SU-DHL-6 (cell line): ENCODE data around the gene TNS4.

Experiments
- H2AFZ ChIP-seq: fragments of 200-600 bp; sonication (generic); 2 replicates; pipeline ENCODE4 v1.6.1; 2014; ENCODE audit warnings: low read depth, mild to moderate bottlenecking, moderate library complexity, mixed read lengths, antibody characterized with exemption, low read length; ENCODE audit not compliant: severe bottlenecking
- H3F3A ChIP-seq: fragments of 200-600 bp; shearing (Covaris generic); 2 replicates; pipeline ENCODE4 v1.6.0; 2016; ENCODE audit warnings: antibody characterized with exemption, mild to moderate bottlenecking; ENCODE audit not compliant: insufficient read depth
- H3K27ac ChIP-seq: fragments of 200-600 bp; sonication (generic); 2 replicates; pipeline ENCODE4 v1.5.1; 2016; ENCODE audit warnings: low read depth, mild to moderate bottlenecking, low read length, moderate library complexity, mixed read lengths
- H3K27me3 ChIP-seq: fragments of 200-600 bp; sonication (generic), shearing (Covaris generic); 2 replicates; pipeline ENCODE4 v1.6.0; 2014; ENCODE audit warnings: mild to moderate bottlenecking, low read length
- H3K36me3 ChIP-seq: fragments of 200-600 bp; sonication (generic); 2 replicates; pipeline ENCODE4 v1.6.1; 2014; ENCODE audit warnings: mild to moderate bottlenecking, low read length, mixed read lengths
- H3K4me2 ChIP-seq: fragments of 300-600, 200-600 bp; shearing (Covaris generic), sonication (generic); 2 replicates; pipeline ENCODE4 v1.6.0; 2014; ENCODE audit warnings: low read length, low read depth, mild to moderate bottlenecking; ENCODE audit not compliant: poor library complexity, severe bottlenecking
- H3K4me3 ChIP-seq: fragments of 200-600 bp; sonication (generic); 2 replicates; pipeline ENCODE4 v1.5.1; 2014; ENCODE audit warnings: antibody characterized with exemption, low read length, mild to moderate bottlenecking, mixed read lengths; ENCODE audit not compliant: insufficient read depth, poor library complexity, severe bottlenecking
- H3K79me2 ChIP-seq: fragments of 200-600 bp; sonication (generic); 2 replicates; pipeline ENCODE4 v1.6.1; 2014; ENCODE audit warnings: mild to moderate bottlenecking, low read length, moderate library complexity; ENCODE audit not compliant: insufficient read depth
- H3K9ac ChIP-seq: fragments of 200-600 bp; sonication (generic); 2 replicates; pipeline ENCODE4 v1.7.0; 2014; ENCODE audit warnings: mild to moderate bottlenecking, low read length
- H3K9me2 ChIP-seq: fragments of 200-600 bp; sonication (generic); replicated peaks from 2 replicates; pipeline ENCODE4 v1.6.1; 2014; ENCODE audit warnings: low read length; ENCODE audit not compliant: insufficient read depth
- H3K9me3 ChIP-seq: fragments of 200-600 bp; sonication (generic); 2 replicates; pipeline ENCODE4 v1.6.1; 2014; ENCODE audit warnings: low read length, mixed read lengths; ENCODE audit not compliant: insufficient read depth
- H4K20me1 ChIP-seq: fragments of 200-600 bp; sonication (generic); 2 replicates; pipeline ENCODE4 v1.6.1; 2014; ENCODE audit warnings: low read depth, mild to moderate bottlenecking, antibody characterized with exemption, low read length, moderate library complexity, mixed read lengths
- EZH2phosphoT487 ChIP-seq: fragments of 200-600 bp; sonication (generic), shearing (Covaris generic); conservative IDR thresholded peaks from 2 replicates; pipeline ENCODE4 v1.6.1; 2018; ENCODE audit warnings: mild to moderate bottlenecking, antibody characterized with exemption, low read length, moderate library complexity, mixed read lengths
- TF ChIP-seq, protein P1 (sequence below): fragments of 200-600 bp; sonication (generic); IDR thresholded peaks from one replicate; pipeline ENCODE4 v1.5.1; 2017; ENCODE audit warnings: antibody characterized with exemption, mild to moderate bottlenecking, low read length, moderate library complexity; ENCODE audit not compliant: insufficient read depth, poor library complexity, severe bottlenecking

Gene TNS4

DNA sequence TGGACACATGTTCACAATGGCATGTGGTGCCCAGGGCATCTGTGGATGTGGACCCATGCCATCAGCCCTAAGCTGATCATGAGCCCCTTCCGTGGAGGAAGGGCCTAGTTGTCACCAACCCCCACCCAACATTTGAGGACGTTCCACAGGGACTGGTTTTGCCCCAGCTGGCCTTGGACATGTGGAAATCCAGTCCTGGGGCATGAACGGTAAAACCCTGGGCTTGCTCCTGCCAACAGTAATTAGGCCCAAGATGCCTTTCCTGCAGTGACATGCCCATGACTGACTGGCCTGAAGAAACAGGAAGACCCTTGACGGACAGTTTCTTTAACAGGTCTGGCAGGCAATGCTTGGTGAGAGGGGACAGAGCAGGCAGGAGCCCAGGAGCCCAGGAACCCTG lies 7.7 kb downstream of the TNS4 start:
- Histone ChIP-seq H3K27me3 (no peaks in the 10 kb centered on the region), H3K9me2 (no peaks in the 10 kb centered on the region), H3K4me3 (no peak overlapping the region), H3K4me2 (no peak overlapping the region), H3K27ac (no peak overlapping the region), H4K20me1 (no peaks in the 10 kb centered on the region), H3K9ac (no peak overlapping the region), H3K9me3 (no peaks in the 10 kb centered on the region), H3F3A (no peaks in the 10 kb centered on the region), H2AFZ (no peak overlapping the region), H3K79me2 (no peaks in the 10 kb centered on the region), H3K36me3 (no peaks in the 10 kb centered on the region)
- no peak for TF ChIP-seq EZH2phosphoT487
- TF ChIP-seq, protein P1, sequence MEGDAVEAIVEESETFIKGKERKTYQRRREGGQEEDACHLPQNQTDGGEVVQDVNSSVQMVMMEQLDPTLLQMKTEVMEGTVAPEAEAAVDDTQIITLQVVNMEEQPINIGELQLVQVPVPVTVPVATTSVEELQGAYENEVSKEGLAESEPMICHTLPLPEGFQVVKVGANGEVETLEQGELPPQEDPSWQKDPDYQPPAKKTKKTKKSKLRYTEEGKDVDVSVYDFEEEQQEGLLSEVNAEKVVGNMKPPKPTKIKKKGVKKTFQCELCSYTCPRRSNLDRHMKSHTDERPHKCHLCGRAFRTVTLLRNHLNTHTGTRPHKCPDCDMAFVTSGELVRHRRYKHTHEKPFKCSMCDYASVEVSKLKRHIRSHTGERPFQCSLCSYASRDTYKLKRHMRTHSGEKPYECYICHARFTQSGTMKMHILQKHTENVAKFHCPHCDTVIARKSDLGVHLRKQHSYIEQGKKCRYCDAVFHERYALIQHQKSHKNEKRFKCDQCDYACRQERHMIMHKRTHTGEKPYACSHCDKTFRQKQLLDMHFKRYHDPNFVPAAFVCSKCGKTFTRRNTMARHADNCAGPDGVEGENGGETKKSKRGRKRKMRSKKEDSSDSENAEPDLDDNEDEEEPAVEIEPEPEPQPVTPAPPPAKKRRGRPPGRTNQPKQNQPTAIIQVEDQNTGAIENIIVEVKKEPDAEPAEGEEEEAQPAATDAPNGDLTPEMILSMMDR: no peak

DNA sequence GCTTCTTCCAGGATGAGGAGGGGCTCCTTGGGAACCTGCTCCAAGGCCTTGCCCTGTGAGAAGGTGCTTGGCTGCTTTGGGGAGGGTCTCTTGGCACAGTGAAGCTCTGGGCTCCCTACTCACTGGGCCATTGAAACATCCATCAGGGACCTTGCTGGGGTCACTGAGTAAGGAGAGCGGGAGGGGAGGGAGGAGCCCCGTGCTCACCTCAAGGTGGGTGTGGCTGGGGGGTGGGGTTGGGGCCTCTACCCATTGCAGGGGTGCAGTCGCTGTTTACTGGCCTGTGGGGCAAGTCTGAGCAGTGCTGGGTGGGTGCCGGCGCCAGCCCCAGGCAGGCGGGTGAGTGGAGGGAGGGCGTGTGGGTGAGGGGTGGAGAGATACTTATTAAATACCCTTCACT lies 9.9 kb downstream of the TNS4 start:
- Histone ChIP-seq H4K20me1 (no peaks in the 10 kb centered on the region), H3K36me3 (no peaks in the 10 kb centered on the region), H3K79me2 (no peaks in the 10 kb centered on the region), H3F3A (no peaks in the 10 kb centered on the region), H3K27me3 (no peaks in the 10 kb centered on the region), H3K9ac (no peak overlapping the region), H2AFZ (no peak overlapping the region), H3K4me2 (no peak overlapping the region), H3K27ac (no peak overlapping the region), H3K9me2 (no peaks in the 10 kb centered on the region), H3K9me3 (no peaks in the 10 kb centered on the region), H3K4me3 (no peak overlapping the region)
- TF ChIP-seq, protein P1: no peak
- TF ChIP-seq EZH2phosphoT487: no peak

DNA sequence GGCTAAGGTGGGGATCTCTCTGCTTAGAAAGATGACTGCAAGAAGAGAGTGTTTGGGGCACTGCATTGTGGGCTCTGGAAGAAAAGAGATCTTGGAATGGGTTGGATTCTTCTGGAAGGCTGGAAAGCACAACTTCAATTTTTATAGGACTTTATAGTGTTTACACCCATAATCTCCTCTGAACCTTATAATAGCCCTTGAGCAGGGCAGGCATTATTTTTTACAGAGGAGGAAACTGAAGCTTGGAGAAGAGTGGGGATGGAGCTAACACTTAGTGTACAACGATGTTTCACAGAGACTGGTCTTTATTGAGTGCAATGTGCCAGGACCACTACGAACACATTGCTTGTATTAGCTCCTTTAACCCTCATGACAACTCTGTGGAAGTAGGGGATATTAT lies 10.4 kb downstream of the TNS4 start:
- Histone ChIP-seq H3K9me3 (no peaks in the 10 kb centered on the region), H3K27me3 (no peaks in the 10 kb centered on the region), H3K4me2 (no peak overlapping the region), H3K79me2 (no peaks in the 10 kb centered on the region), H4K20me1 (no peaks in the 10 kb centered on the region), H3K27ac (no peak overlapping the region), H3K4me3 (no peak overlapping the region), H3K9me2 (no peaks in the 10 kb centered on the region), H2AFZ (no peak overlapping the region), H3K36me3 (no peaks in the 10 kb centered on the region), H3F3A (no peaks in the 10 kb centered on the region), H3K9ac (no peak overlapping the region)
- TF ChIP-seq, protein P1: no peak
- TF ChIP-seq EZH2phosphoT487: no peak
